AG04450 (cell line): ENCODE measurements around the gene SRSF1. TPM values are rescaled to one million over a fixed set of nuclear protein-coding genes. Genes with fewer than 3 reads are reported as not detected.

Experiments used
- CTCF ChIA-PET: fragments of 300-600, 350-600 bp; formaldehyde crosslinking; extraction: SDS; loops from one replicate; lab custom pipeline; 2022; ENCODE audit warnings: antibody characterized with exemption, inconsistent platforms; lab: Charles Lee
- POLR2A ChIA-PET: fragments of 350-600 bp; formaldehyde crosslinking; extraction: SDS; loops from one replicate; lab custom pipeline; 2021; ENCODE audit warnings: antibody characterized with exemption, inconsistent platforms; lab: Yijun Ruan, JAX
- DNase-seq: peaks from one replicate; pipeline ENCODE4 v3.0.0-alpha.2; 2011; ENCODE audit warnings: low read depth, low spot score
- H3K27ac ChIP-seq: one replicate; pipeline ENCODE4 v1.5.1; 2012; ENCODE audit warnings: low read depth, low read length, control low read depth
- H3K27me3 ChIP-seq: one replicate; pipeline ENCODE4 v1.6.0; 2012; ENCODE audit warnings: low read length; ENCODE audit not compliant: control insufficient read depth, insufficient read depth
- H3K4me3 ChIP-seq: 2 replicates; pipeline ENCODE4 v1.5.1; 2011; ENCODE audit warnings: mild to moderate bottlenecking, low read depth, low read length, control low read depth
- H3K9me3 ChIP-seq: 2 replicates; pipeline ENCODE4 v1.5.1; 2012; ENCODE audit warnings: low read length; ENCODE audit not compliant: control insufficient read depth, insufficient read depth
- polyA plus RNA-seq: library from polyadenylated mRNA; depleted of rRNA; stranded (reverse); fragments of >200 nt; gene quantifications from 2 replicates; pipeline ENCODE4 v1.2.3, GENCODE V29; 2011
- TF ChIP-seq, protein P1 (sequence below): IDR thresholded peaks from 2 replicates; pipeline ENCODE4 v1.5.1; 2011; ENCODE audit warnings: low read depth, low read length, control low read depth, inconsistent platforms

The SRSF1 gene
- polyA plus RNA-seq, 1 experiment: 249 TPM

DNA sequence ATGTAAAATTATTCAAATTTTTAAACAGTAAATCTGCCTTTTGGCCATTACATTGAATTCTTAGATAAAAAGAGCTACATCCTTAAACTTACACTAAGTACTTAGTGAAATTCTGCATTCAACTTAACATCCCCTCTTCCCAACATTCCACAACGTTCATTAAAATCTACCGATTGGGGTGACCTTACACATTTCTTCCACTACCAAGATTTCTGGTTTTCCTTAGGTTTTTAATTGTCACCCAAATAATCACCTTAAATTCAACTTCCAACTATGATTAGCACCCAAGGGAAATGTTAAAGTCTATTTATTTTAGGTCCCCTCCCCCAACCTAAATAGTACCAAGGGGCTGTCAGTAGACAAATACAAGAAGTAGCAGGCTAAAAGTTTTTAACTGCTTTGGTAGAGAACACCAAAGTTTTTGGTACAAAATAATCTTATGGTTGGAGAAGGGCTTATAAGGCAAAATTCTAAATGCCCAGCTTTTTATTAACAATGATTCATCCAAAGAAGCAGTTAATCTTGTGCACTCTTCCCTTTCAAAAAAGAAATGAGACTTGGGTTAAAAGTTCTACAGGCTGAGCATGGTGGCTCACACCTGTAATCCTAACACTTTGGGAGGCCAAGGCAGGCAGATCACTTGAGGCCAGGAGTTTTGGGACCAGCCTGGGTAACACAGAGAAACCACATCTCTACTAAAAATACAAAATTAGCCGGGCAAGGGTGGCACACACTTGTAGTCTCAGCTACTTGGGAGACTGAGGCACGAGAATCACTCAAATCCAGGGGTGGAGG is 4.7 kb downstream of the SRSF1 start:
- CTCF ChIA-PET: interaction anchor here (1.0 to 11.1 kb wide), 8 partner anchors 9 to 169 kb away, joined by 3 to 661 read pairs (median 10); partner anchors contain the start of gene MRPS23
- Histone ChIP-seq H3K27me3 (no peaks in the 10 kb centered on the region), H3K4me3 (no peak overlapping the region), H3K27ac (no peak overlapping the region), H3K9me3 (no peaks in the 10 kb centered on the region; the same call in 1 of the 2 replicates)
- TF ChIP-seq, protein P1, sequence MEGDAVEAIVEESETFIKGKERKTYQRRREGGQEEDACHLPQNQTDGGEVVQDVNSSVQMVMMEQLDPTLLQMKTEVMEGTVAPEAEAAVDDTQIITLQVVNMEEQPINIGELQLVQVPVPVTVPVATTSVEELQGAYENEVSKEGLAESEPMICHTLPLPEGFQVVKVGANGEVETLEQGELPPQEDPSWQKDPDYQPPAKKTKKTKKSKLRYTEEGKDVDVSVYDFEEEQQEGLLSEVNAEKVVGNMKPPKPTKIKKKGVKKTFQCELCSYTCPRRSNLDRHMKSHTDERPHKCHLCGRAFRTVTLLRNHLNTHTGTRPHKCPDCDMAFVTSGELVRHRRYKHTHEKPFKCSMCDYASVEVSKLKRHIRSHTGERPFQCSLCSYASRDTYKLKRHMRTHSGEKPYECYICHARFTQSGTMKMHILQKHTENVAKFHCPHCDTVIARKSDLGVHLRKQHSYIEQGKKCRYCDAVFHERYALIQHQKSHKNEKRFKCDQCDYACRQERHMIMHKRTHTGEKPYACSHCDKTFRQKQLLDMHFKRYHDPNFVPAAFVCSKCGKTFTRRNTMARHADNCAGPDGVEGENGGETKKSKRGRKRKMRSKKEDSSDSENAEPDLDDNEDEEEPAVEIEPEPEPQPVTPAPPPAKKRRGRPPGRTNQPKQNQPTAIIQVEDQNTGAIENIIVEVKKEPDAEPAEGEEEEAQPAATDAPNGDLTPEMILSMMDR: 0 out of 2 replicates have a peak, but pooled peaks have one; percentile 13
- DNase-seq: no peak
- POLR2A ChIA-PET: no interaction called here

GRCh38 chr17:58001461-58002124 is 5.5 kb downstream of the SRSF1 start:
- H3K27ac ChIP-seq: no peak overlapping the region
- POLR2A ChIA-PET: no interaction called here
- CTCF ChIA-PET: interaction anchor here (0.9 to 11.1 kb wide), 10 partner anchors 9 to 168 kb away, joined by 3 to 661 read pairs (median 26); partner anchors contain the start of genes MRPS23 and VEZF1

GRCh38 chr17:57999496-58000017 is 7.5 kb downstream of the SRSF1 start:
- DNase-seq: peak; percentile 57
- TF ChIP-seq, protein P1: peak; percentile 81
- POLR2A ChIA-PET: interaction anchor here (0.7 to 2.2 kb wide), 9 partner anchors 11 to 150 kb away, joined by 3 to 7 read pairs (median 5); partner anchors contain the start of genes DYNLL2, MRPS23 and VEZF1
- no peak overlapping the region for H3K27ac ChIP-seq
- no peak overlapping the region for H3K4me3 ChIP-seq
- CTCF ChIA-PET: interaction anchor here (0.5 to 11.1 kb wide), 48 partner anchors 8 to 1017 kb away, joined by 3 to 661 read pairs (median 5); partner anchors contain the start of genes MRPS23, SRSF1 and VEZF1
- H3K9me3 ChIP-seq: no peaks in the 10 kb centered on the region
- H3K27me3 ChIP-seq: no peaks in the 10 kb centered on the region

More at GRCh38 chr17:58001461-58002124, 5.5 kb downstream of the SRSF1 start:
- DNase-seq: no peak
- Histone ChIP-seq H3K27me3 (no peaks in the 10 kb centered on the region), H3K9me3 (no peaks in the 10 kb centered on the region; the same call in 1 of the 2 replicates), H3K4me3 (no peak overlapping the region)
- TF ChIP-seq, protein P1: no peak

- Histone ChIP-seq H3K27me3 (no peaks in the 10 kb centered on the region), H3K27ac (no peak overlapping the region), H3K4me3 (no peak overlapping the region), H3K9me3 (no peaks in the 10 kb centered on the region)
- ChIA-PET POLR2A (interaction anchor here (0.8 to 2.2 kb wide), 8 partner anchors 10 to 149 kb away, joined by 3 to 7 read pairs (median 5); partner anchors contain the start of genes DYNLL2, MRPS23 and VEZF1), CTCF (interaction anchor here (0.6 to 11.1 kb wide), 44 partner anchors 8 to 1016 kb away, joined by 3 to 661 read pairs (median 6); partner anchors contain the start of genes MRPS23, SRSF1 and VEZF1)
- no peak for DNase-seq
- TF ChIP-seq, protein P1: no peak
Observed at GRCh38 chr17:57999010-57999495, 8.0 kb downstream of the SRSF1 start.
